ENCODE results near the gene TRAF3IP1. TPM values are rescaled to one million over a fixed set of nuclear protein-coding genes. Genes with fewer than 3 reads are reported as not detected.

The TRAF3IP1 gene
- total and polyA plus RNA-seq, 2 of the 13 experiments (the other 11 are each of a cell fraction or from before 2014, with no cell fraction given), result 4.1 to 12.9 TPM

DNA sequence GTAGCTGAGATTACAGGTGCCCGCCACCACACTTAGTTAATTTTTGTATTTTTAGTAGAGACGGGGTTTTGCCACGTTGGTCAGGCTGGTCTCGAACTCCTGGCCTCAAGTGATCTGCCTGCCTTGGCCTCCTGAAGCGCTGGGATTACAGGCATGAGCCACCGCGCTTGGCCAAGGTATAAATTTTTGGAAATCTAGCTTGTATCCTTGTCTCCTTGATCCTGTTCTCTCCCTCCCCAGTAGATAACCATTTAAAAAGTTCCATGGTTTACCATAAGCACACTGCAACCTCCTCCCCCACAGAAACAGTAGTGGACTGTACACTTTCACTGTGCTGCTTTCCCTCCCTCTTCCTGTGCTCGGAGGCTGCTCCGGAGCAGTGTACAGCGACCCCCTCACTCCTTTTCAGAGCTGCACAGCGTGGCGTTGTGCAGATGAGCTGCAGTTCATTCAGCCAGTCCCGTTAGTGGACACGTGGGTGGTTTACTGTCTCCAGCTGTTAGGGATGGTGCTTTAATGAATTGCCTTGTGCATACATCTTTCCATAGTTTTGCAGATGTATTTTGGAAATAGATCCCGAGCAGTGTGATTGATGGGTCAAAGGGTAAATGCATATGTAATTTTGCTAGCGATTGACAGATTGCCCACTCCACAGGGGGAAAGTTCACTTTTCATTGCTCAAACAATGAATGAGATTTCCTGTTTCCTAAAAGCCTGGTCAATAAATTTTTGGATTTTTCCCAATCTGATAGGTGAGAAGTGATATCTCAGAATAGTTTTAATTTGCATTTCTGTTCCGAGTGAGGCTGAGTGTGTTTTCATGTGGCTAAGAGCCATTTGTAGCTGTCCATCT, 121.2 kb downstream of the TRAF3IP1 start (continued):
- peak; percentile 39; the same call in 1 of the 2 replicates for TF ChIP-seq BRF2 (CRISPR knock-in tag; IDR thresholded peaks at IDR 0.05)
- peak; percentile 79; the same call in 1 of the 2 replicates for TF ChIP-seq NFKB2 (CRISPR knock-in tag; IDR thresholded peaks at IDR 0.05; ENCODE audit: borderline replicate concordance)
- TF ChIP-seq GPN1 (CRISPR knock-in tag; IDR thresholded peaks at IDR 0.05; ENCODE audit: borderline replicate concordance), result no peak
- TF ChIP-seq TEAD2 (CRISPR knock-in tag; IDR thresholded peaks at IDR 0.05), result no peak
- peak; percentile 82; the same call in 1 of the 2 replicates for TF ChIP-seq NCOR1 (IDR thresholded peaks at IDR 0.05; ENCODE audit: borderline replicate concordance, low read length)
- no peak for TF ChIP-seq GLI4 (CRISPR knock-in tag; IDR thresholded peaks at IDR 0.05; ENCODE audit: borderline replicate concordance)
- TF ChIP-seq RBM22 (optimal IDR thresholded peaks at IDR 0.05; ENCODE audit: low read length), result peak; percentile 46
- TF ChIP-seq HBP1 (CRISPR knock-in tag; IDR thresholded peaks at IDR 0.05; ENCODE audit: low read depth), result peak; percentile 98
- peak; percentile 29; the same call in 1 of the 2 replicates for TF ChIP-seq SIX1 (CRISPR knock-in tag; IDR thresholded peaks at IDR 0.05; ENCODE audit: borderline replicate concordance)
- peak; percentile 40; the same call in 1 of the 2 replicates for TF ChIP-seq ZFP90 (CRISPR knock-in tag; IDR thresholded peaks at IDR 0.05; ENCODE audit: borderline replicate concordance)
- TF ChIP-seq MEIS2 (CRISPR knock-in tag; IDR thresholded peaks at IDR 0.05), result 0 out of 2 replicates have a peak, but pooled peaks have one; percentile 18
- no peak for TF ChIP-seq ZNF33B (CRISPR knock-in tag; IDR thresholded peaks at IDR 0.05)
- TF ChIP-seq TEF (CRISPR knock-in tag; IDR thresholded peaks at IDR 0.05), result no peak
- peak; percentile 31; the same call in 1 of the 2 replicates for TF ChIP-seq ZNF770 (CRISPR knock-in tag; IDR thresholded peaks at IDR 0.05)
- TF ChIP-seq, protein P1, sequence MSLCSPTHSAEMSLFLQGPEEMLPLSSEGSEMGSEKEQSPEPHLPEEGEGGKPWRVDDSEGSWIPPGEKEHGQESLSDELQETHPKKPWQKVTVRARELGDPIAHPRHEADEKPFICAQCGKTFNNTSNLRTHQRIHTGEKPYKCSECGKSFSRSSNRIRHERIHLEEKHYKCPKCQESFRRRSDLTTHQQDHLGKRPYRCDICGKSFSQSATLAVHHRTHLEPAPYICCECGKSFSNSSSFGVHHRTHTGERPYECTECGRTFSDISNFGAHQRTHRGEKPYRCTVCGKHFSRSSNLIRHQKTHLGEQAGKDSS (CRISPR knock-in tag; IDR thresholded peaks at IDR 0.05; ENCODE audit: borderline replicate concordance, low read depth), result peak; percentile 99
- peak; percentile 97 for TF ChIP-seq ZNF768 (CRISPR knock-in tag; IDR thresholded peaks at IDR 0.05)
- TF ChIP-seq, protein P2, sequence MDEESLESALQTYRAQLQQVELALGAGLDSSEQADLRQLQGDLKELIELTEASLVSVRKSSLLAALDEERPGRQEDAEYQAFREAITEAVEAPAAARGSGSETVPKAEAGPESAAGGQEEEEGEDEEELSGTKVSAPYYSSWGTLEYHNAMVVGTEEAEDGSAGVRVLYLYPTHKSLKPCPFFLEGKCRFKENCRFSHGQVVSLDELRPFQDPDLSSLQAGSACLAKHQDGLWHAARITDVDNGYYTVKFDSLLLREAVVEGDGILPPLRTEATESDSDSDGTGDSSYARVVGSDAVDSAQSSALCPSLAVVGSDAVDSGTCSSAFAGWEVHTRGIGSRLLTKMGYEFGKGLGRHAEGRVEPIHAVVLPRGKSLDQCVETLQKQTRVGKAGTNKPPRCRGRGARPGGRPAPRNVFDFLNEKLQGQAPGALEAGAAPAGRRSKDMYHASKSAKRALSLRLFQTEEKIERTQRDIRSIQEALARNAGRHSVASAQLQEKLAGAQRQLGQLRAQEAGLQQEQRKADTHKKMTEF (CRISPR knock-in tag; IDR thresholded peaks at IDR 0.05), result peak; percentile 74; the same call in 1 of the 2 replicates
- TF ChIP-seq ATF5 (CRISPR knock-in tag; IDR thresholded peaks at IDR 0.05; ENCODE audit: low read depth), result no peak
- TF ChIP-seq ZNF431 (CRISPR knock-in tag; IDR thresholded peaks at IDR 0.05; ENCODE audit: borderline replicate concordance, low read depth), result peak; percentile 76; the same call in 1 of the 2 replicates
